ENCODE data around the gene NECTIN1. TPM values are rescaled to one million over a fixed set of nuclear protein-coding genes. Genes with fewer than 3 reads are reported as not detected.
A peak's percentile ranks its signal among the peaks of the same experiment; 100 is the strongest.

NECTIN1 gene
- total RNA-seq, 1 donor, result 5.8 TPM

- Histone ChIP-seq H3K36me3 (ENCODE audit: insufficient read depth, low read length) (no peaks in the 10 kb centered on the region), H3K27me3 (ENCODE audit: insufficient read depth, low read length) (no peaks in the 10 kb centered on the region), H3K27ac (ENCODE audit: low read depth, low read length) (no peak overlapping the region), H4K20me1 (ENCODE audit: insufficient read depth, low read length) (no peaks in the 10 kb centered on the region), H2AFZ (ENCODE audit: low read length) (no peak overlapping the region), H3K4me1 (ENCODE audit: insufficient read depth, low read length) (peaks cover 12% of the 10 kb centered on the region), H3K79me2 (ENCODE audit: insufficient read depth, low read length) (no peaks in the 10 kb centered on the region), H3K4me3 (ENCODE audit: insufficient read depth, low read length) (no peak overlapping the region), H3K4me2 (ENCODE audit: insufficient read depth, low read length) (no peak overlapping the region), H3K9me3 (ENCODE audit: low read depth, low read length) (no peaks in the 10 kb centered on the region)
- no peak for TF ChIP-seq CTCF (IDR thresholded peaks at IDR 0.05; ENCODE audit: extremely low read depth, low read depth, low read length)
- no peak for DNase-seq (ENCODE audit: insufficient read length, low spot score, missing footprints)
Observed at GRCh38 chr11:119614222-119615002, 114.6 kb downstream of the NECTIN1 start.

GRCh38 chr11:119612814-119613213 is 116.2 kb downstream of the NECTIN1 start:
- Histone ChIP-seq H3K9me3 (ENCODE audit: low read depth, low read length) (no peaks in the 10 kb centered on the region), H3K4me3 (ENCODE audit: insufficient read depth, low read length) (no peak overlapping the region), H4K20me1 (ENCODE audit: insufficient read depth, low read length) (no peaks in the 10 kb centered on the region), H3K79me2 (ENCODE audit: insufficient read depth, low read length) (no peaks in the 10 kb centered on the region), H3K36me3 (ENCODE audit: insufficient read depth, low read length) (no peaks in the 10 kb centered on the region), H3K4me2 (ENCODE audit: insufficient read depth, low read length) (no peak overlapping the region), H3K27ac (ENCODE audit: low read depth, low read length) (no peak overlapping the region), H3K4me1 (ENCODE audit: insufficient read depth, low read length) (peaks cover 12% of the 10 kb centered on the region), H3K27me3 (ENCODE audit: insufficient read depth, low read length) (peaks cover 12% of the 10 kb centered on the region), H2AFZ (ENCODE audit: low read length) (no peak overlapping the region)
- no peak for TF ChIP-seq CTCF (IDR thresholded peaks at IDR 0.05; ENCODE audit: extremely low read depth, low read depth, low read length)
- no peak for DNase-seq (ENCODE audit: insufficient read length, low spot score, missing footprints)

- H4K20me1 ChIP-seq (ENCODE audit: insufficient read depth, low read length), result no peaks in the 10 kb centered on the region
- peaks cover 7% of the 10 kb centered on the region for H3K4me1 ChIP-seq (ENCODE audit: insufficient read depth, low read length)
- no peaks in the 10 kb centered on the region for H3K36me3 ChIP-seq (ENCODE audit: insufficient read depth, low read length)
- DNase-seq (ENCODE audit: insufficient read length, low spot score, missing footprints), result no peak
- H3K4me2 ChIP-seq (ENCODE audit: insufficient read depth, low read length), result no peak overlapping the region
- H3K9me3 ChIP-seq (ENCODE audit: low read depth, low read length), result no peaks in the 10 kb centered on the region
- H3K79me2 ChIP-seq (ENCODE audit: insufficient read depth, low read length), result no peaks in the 10 kb centered on the region
- H3K4me3 ChIP-seq (ENCODE audit: insufficient read depth, low read length), result no peak overlapping the region
- H2AFZ ChIP-seq (ENCODE audit: low read length), result no peak overlapping the region
- no peak overlapping the region for H3K27ac ChIP-seq (ENCODE audit: low read depth, low read length)
- no peak for TF ChIP-seq CTCF (IDR thresholded peaks at IDR 0.05; ENCODE audit: extremely low read depth, low read depth, low read length)
- peaks cover 27% of the 10 kb centered on the region for H3K27me3 ChIP-seq (ENCODE audit: insufficient read depth, low read length)
Observed at GRCh38 chr11:119610836-119611426, 118.1 kb downstream of the NECTIN1 start.

- Histone ChIP-seq H3K79me2 (ENCODE audit: insufficient read depth, low read length) (no peaks in the 10 kb centered on the region), H3K4me2 (ENCODE audit: insufficient read depth, low read length) (no peak overlapping the region), H3K36me3 (ENCODE audit: insufficient read depth, low read length) (no peaks in the 10 kb centered on the region), H3K27me3 (ENCODE audit: insufficient read depth, low read length) (peaks cover 27% of the 10 kb centered on the region), H3K27ac (ENCODE audit: low read depth, low read length) (no peak overlapping the region), H4K20me1 (ENCODE audit: insufficient read depth, low read length) (no peaks in the 10 kb centered on the region), H3K4me1 (ENCODE audit: insufficient read depth, low read length) (no peaks in the 10 kb centered on the region), H3K9me3 (ENCODE audit: low read depth, low read length) (no peaks in the 10 kb centered on the region), H2AFZ (ENCODE audit: low read length) (no peak overlapping the region), H3K4me3 (ENCODE audit: insufficient read depth, low read length) (no peak overlapping the region)
- DNase-seq (ENCODE audit: insufficient read length, low spot score, missing footprints), result peak; percentile 65
- no peak for TF ChIP-seq CTCF (IDR thresholded peaks at IDR 0.05; ENCODE audit: extremely low read depth, low read depth, low read length)
Observed at GRCh38 chr11:119608781-119609180, 120.2 kb downstream of the NECTIN1 start.
